IMR-90 (cell line): ENCODE results near the gene CHMP1A. TPM values are rescaled to one million over a fixed set of nuclear protein-coding genes. Genes with fewer than 3 reads are reported as not detected.

Experiments
- ATAC-seq: fragments of 200-7000 bp; cut with Tn5 transposase; 2 replicates; pipeline ENCODE4 v1.9.1; 2020; ENCODE audit warnings: low read depth, mild to moderate bottlenecking, moderate library complexity
- BruUV-seq: library from RNA; stranded (reverse); fragments of 400-500 nt; replicated peaks from 2 replicates; lab custom pipeline; 2021; lab: Mats Ljungman, UMichigan
- CTCF ChIA-PET: fragments of 300-600 bp; formaldehyde crosslinking; extraction: SDS; loops from one replicate; lab custom pipeline; 2021; ENCODE audit warnings: antibody characterized with exemption; lab: Yijun Ruan, JAX
- POLR2A ChIA-PET: fragments of 300-600 bp; sonication (Branson Sonifier 250); formaldehyde crosslinking; loops from one replicate; lab custom pipeline; 2022; ENCODE audit warnings: antibody characterized with exemption; ENCODE audit not compliant: unreplicated experiment; lab: Charles Lee
- DNase-seq: peaks from one replicate; pipeline ENCODE4 v3.0.0; 2013
- H2AFZ ChIP-seq: replicated peaks from 2 replicates; pipeline ENCODE3; 2013; ENCODE audit warnings: low read length, mild to moderate bottlenecking; ENCODE audit not compliant: poor library complexity
- H2AK5ac ChIP-seq: 2 replicates; pipeline ENCODE4 v1.6.1; 2013; ENCODE audit warnings: low read depth, low read length, inconsistent platforms
- H2AK9ac ChIP-seq: replicated peaks from 2 replicates; pipeline ENCODE3; 2013; ENCODE audit warnings: mild to moderate bottlenecking, low read depth, low read length, moderate library complexity; ENCODE audit not compliant: poor library complexity
- H2BK120ac ChIP-seq: 2 replicates; pipeline ENCODE4 v1.6.1; 2013; ENCODE audit warnings: low read depth, low read length, inconsistent platforms
- H2BK15ac ChIP-seq: 3 replicates; pipeline ENCODE4 v1.6.1; 2013; ENCODE audit warnings: low read depth, low read length, inconsistent platforms
- H2BK20ac ChIP-seq: 2 replicates; pipeline ENCODE4 v1.6.1; 2013; ENCODE audit warnings: low read depth, mild to moderate bottlenecking, inconsistent platforms, low read length, moderate library complexity
- H2BK5ac ChIP-seq: 2 replicates; pipeline ENCODE4 v1.6.1; 2013; ENCODE audit warnings: mild to moderate bottlenecking, low read depth, low read length, inconsistent platforms; ENCODE audit not compliant: poor library complexity, severe bottlenecking
- H3K14ac ChIP-seq: replicated peaks from 2 replicates; pipeline ENCODE4 v1.6.1; 2013; ENCODE audit warnings: low read depth, low read length, inconsistent platforms
- H3K18ac ChIP-seq: 2 replicates; pipeline ENCODE4 v1.6.1; 2013; ENCODE audit warnings: low read depth, low read length, control low read depth
- H3K23ac ChIP-seq: 2 replicates; pipeline ENCODE4 v1.6.1; 2013; ENCODE audit warnings: low read depth, low read length, inconsistent platforms
- H3K27ac ChIP-seq: 2 replicates; pipeline ENCODE4 v1.5.1; 2013; ENCODE audit warnings: mild to moderate bottlenecking, control low read depth, low read length; ENCODE audit not compliant: insufficient read depth
- H3K27me3 ChIP-seq: 2 replicates; pipeline ENCODE4 v1.6.1; 2013; ENCODE audit warnings: low read length; ENCODE audit not compliant: control insufficient read depth, insufficient read depth
- H3K36me3 ChIP-seq: 2 replicates; pipeline ENCODE4 v1.6.1; 2013; ENCODE audit warnings: low read length, mixed read lengths; ENCODE audit not compliant: control insufficient read depth, insufficient read depth
- H3K4ac ChIP-seq: 2 replicates; pipeline ENCODE4 v1.6.1; 2013; ENCODE audit warnings: low read depth, low read length, inconsistent platforms
- H3K4me1 ChIP-seq: 2 replicates; pipeline ENCODE4 v1.6.1; 2013; ENCODE audit warnings: low read length, mixed read lengths; ENCODE audit not compliant: control insufficient read depth, insufficient read depth
- H3K4me2 ChIP-seq: 2 replicates; pipeline ENCODE4 v1.6.1; 2013; ENCODE audit warnings: low read depth, mild to moderate bottlenecking, control low read depth, low read length, moderate library complexity
- H3K4me3 ChIP-seq: 2 replicates; pipeline ENCODE4 v1.5.1; 2013; ENCODE audit warnings: low read depth, mild to moderate bottlenecking, control low read depth, low read length, moderate library complexity; ENCODE audit not compliant: insufficient read depth
- H3K56ac ChIP-seq: 2 replicates; pipeline ENCODE4 v1.6.1; 2013; ENCODE audit warnings: low read length, inconsistent platforms; ENCODE audit not compliant: insufficient read depth; ENCODE audit errors: extremely low read depth
- H3K79me1 ChIP-seq, 2 experiments: 2 replicates each; pipeline ENCODE4 v1.6.1; 2013; ENCODE audit warnings: low read length in 2 of 2, inconsistent platforms in 1 of 2, low read depth in 1 of 2
- H3K9ac ChIP-seq: 2 replicates; pipeline ENCODE4 v1.6.1; 2013; ENCODE audit warnings: low read depth, low read length, control low read depth
- H3K9me1 ChIP-seq: 2 replicates; pipeline ENCODE4 v1.6.1; 2013; ENCODE audit warnings: low read length, inconsistent platforms; ENCODE audit not compliant: insufficient read depth
- H3K9me3 ChIP-seq: 2 replicates; pipeline ENCODE4 v1.6.1; 2013; ENCODE audit warnings: low read length; ENCODE audit not compliant: control insufficient read depth, insufficient read depth
- H4K20me1 ChIP-seq: 2 replicates; pipeline ENCODE4 v1.6.1; 2013; ENCODE audit warnings: low read length, inconsistent platforms; ENCODE audit not compliant: insufficient read depth
- H4K5ac ChIP-seq: 2 replicates; pipeline ENCODE4 v1.6.1; 2013; ENCODE audit warnings: mild to moderate bottlenecking, low read depth, low read length, control low read depth
- H4K8ac ChIP-seq, 2 experiments: 2 replicates each; pipeline ENCODE4 v1.6.1; 2013; ENCODE audit warnings: low read depth in 2 of 2, low read length in 2 of 2, control low read depth in 1 of 2, inconsistent platforms in 1 of 2
- H4K91ac ChIP-seq: 2 replicates; pipeline ENCODE4 v1.6.1; 2013; ENCODE audit warnings: low read depth, low read length, inconsistent platforms; ENCODE audit not compliant: insufficient read depth
- BHLHE40 ChIP-seq: fragments of 150-350 bp; IDR thresholded peaks from 2 replicates; pipeline ENCODE4 v1.6.1; 2016; ENCODE audit warnings: mild to moderate bottlenecking, low read depth, low read length
- CEBPB ChIP-seq: IDR thresholded peaks from 2 replicates; pipeline ENCODE4 v1.6.1; 2012; ENCODE audit warnings: low read depth, low read length, improper control_type of control experiment
- FOS ChIP-seq: fragments of 150-350 bp; IDR thresholded peaks from 2 replicates; pipeline ENCODE4 v1.6.1; 2016; ENCODE audit warnings: low read depth, low read length
- MAFK ChIP-seq: IDR thresholded peaks from 2 replicates; pipeline ENCODE4 v1.6.1; 2012; ENCODE audit warnings: low read depth, low read length, improper control_type of control experiment
- MXI1 ChIP-seq: IDR thresholded peaks from 2 replicates; pipeline ENCODE4 v1.6.1; 2012; ENCODE audit warnings: low read depth, mild to moderate bottlenecking, low read length, moderate library complexity, borderline replicate concordance
- NFE2L2 ChIP-seq: fragments of 150-350 bp; IDR thresholded peaks from 2 replicates; pipeline ENCODE4 v1.6.1; 2016; ENCODE audit warnings: low read depth, mild to moderate bottlenecking, low read length
- RCOR1 ChIP-seq: IDR thresholded peaks from 2 replicates; pipeline ENCODE4 v1.6.1; 2012; ENCODE audit warnings: mild to moderate bottlenecking, low read length, improper control_type of control experiment; ENCODE audit not compliant: insufficient replicate concordance
- RFX5 ChIP-seq: IDR thresholded peaks from 2 replicates; pipeline ENCODE4 v1.8.0; 2012; ENCODE audit warnings: low read depth, mild to moderate bottlenecking, low read length, moderate library complexity
- SMC3 ChIP-seq: fragments of 150-350 bp; IDR thresholded peaks from 2 replicates; pipeline ENCODE4 v1.6.1; 2016; ENCODE audit warnings: low read depth, mild to moderate bottlenecking, antibody characterized with exemption, low read length, moderate library complexity
- USF2 ChIP-seq: fragments of 150-350 bp; IDR thresholded peaks from 2 replicates; pipeline ENCODE4 v1.6.1; 2017; ENCODE audit warnings: mild to moderate bottlenecking, antibody characterized with exemption, low read length, low read depth
- WGBS, 2 experiments: methylation state at CpG; one replicate each; pipeline versions ENCODE4 v1.1.5 to v1.1.7; 2013; ENCODE audit warnings: missing lambda C conversion rate in 2 of 2; ENCODE audit not compliant: insufficient read length in 1 of 2; ENCODE audit errors: extremely low coverage in 2 of 2; 5-methylcytosine and 5-hydroxymethylcytosine counted together
- dilution Hi-C: fragments of 300-500 bp; cut with HindIII; formaldehyde crosslinking; loops from one replicate; pipeline ENCODE4 v1.14.3; 2018; ENCODE audit warnings: low sequenced_read_pairs; ENCODE audit not compliant: unreplicated experiment
- in situ Hi-C: fragments of 300-500 bp; cut with MboI; formaldehyde crosslinking; loops from 3 replicates; pipeline ENCODE4 v1.14.3; 2019; ENCODE audit warnings: low sequenced_read_pairs, inconsistent platforms, mixed read lengths
- intact Hi-C: fragments of 100-400 bp; cut with micrococcal nuclease; formaldehyde crosslinking; loops from 2 replicates; pipeline ENCODE4 v1.10.0; 2022
- polyA plus RNA-seq, 3 experiments: library from polyadenylated mRNA; depleted of rRNA; stranded (reverse); fragments of >200 nt; gene quantifications; 2 replicates each; pipeline ENCODE4 v1.2.3, GENCODE V29; 2012; ENCODE audit warnings: low replicate concordance in 1 of 3
- total RNA-seq: library from RNA; depleted of rRNA; stranded (reverse); fragments of >200 nt; gene quantifications from 2 replicates; pipeline ENCODE4 v1.2.3, GENCODE V29; 2012

CHMP1A gene
- total and polyA plus RNA-seq, 2 of the 4 experiments (the other 2 are of a cell fraction): 97.3 to 99.8 TPM

GRCh38 chr16:89601906-89602272 is 55.6 kb downstream of the CHMP1A start (continued):
- TF ChIP-seq USF2: no peak
- no peak for TF ChIP-seq RCOR1
- no peak for TF ChIP-seq RFX5
- TF ChIP-seq CEBPB: no peak

- Histone ChIP-seq H4K91ac (peak overlapping the region; percentile 32), H3K79me1 (no peaks in the 10 kb centered on the region), H2BK15ac (no peak overlapping the region; the same call in 2 of the 3 replicates), H2BK120ac (peak overlapping the region; percentile 27; the same call in 1 of the 2 replicates), H2BK5ac (no peak overlapping the region), H3K4me1 (peaks cover 12% of the 10 kb centered on the region), H4K8ac (no peak overlapping the region), H3K23ac (no peak overlapping the region), H3K14ac (0 out of 2 replicates have a peak overlapping the region, but pooled peaks have one; percentile 21), H3K36me3 (no peaks in the 10 kb centered on the region), H3K4me2 (no peak overlapping the region), H3K56ac (no peak overlapping the region), H2AFZ (peak overlapping the region; percentile 32), H3K9me1 (peaks cover 5% of the 10 kb centered on the region), H3K18ac (no peak overlapping the region), H3K4ac (peak overlapping the region; percentile 36; the same call in 1 of the 2 replicates), H4K20me1 (peaks cover 10% of the 10 kb centered on the region), H2AK5ac (peak overlapping the region; percentile 80), H3K9me3 (no peaks in the 10 kb centered on the region), H2AK9ac (no peak overlapping the region), H3K4me3 (no peak overlapping the region), H3K9ac (no peak overlapping the region), H3K27ac (no peak overlapping the region), H4K5ac (no peak overlapping the region), H2BK20ac (peak overlapping the region; percentile 25; the same call in 1 of the 2 replicates), H3K27me3 (peaks cover 3% of the 10 kb centered on the region; the same call in 1 of the 2 replicates)
- dilution Hi-C loops: no loop called here
- TF ChIP-seq BHLHE40 (no peak), CEBPB (no peak), SMC3 (no peak), NFE2L2 (no peak), MXI1 (no peak), FOS (no peak), MAFK (no peak), USF2 (no peak)
- DNase-seq: no peak
- in situ Hi-C loops: no loop called here
- no peak for ATAC-seq
- ChIA-PET POLR2A (no interaction called here), CTCF (no interaction called here)
- no TSS peak for BruUV-seq
- WGBS, 2 experiments: 66% methylated on average over 2 of the region's 8 CpGs; no CpG with 5 or more reads in 1 of the 2 experiments
- intact Hi-C loops: no loop called here
Measured at GRCh38 chr16:89600956-89601355, 56.6 kb downstream of the CHMP1A start.
